GM23338 (cell line): Measurements from ENCODE around the gene SPART.

Experiments used
- CTCF ChIP-seq, 2 experiments: fragments of 200-600 bp in 1 of 2; sonication (generic) in 1 of 2; conservative IDR thresholded peaks; 2 replicates each; pipeline versions ENCODE4 v1.5.1 to v1.6.1; 2016 to 2017; ENCODE audit warnings: antibody characterized with exemption in 2 of 2, low read depth in 2 of 2, mild to moderate bottlenecking in 2 of 2, moderate library complexity in 1 of 2
- EZH2 ChIP-seq: fragments of 200-600 bp; sonication (generic); IDR thresholded peaks from one replicate; pipeline ENCODE4 v1.8.0; 2017; ENCODE audit warnings: antibody characterized with exemption, mild to moderate bottlenecking, low read depth; ENCODE audit not compliant: unreplicated experiment
- EZH2phosphoT487 ChIP-seq: fragments of 200-600 bp; sonication (generic); IDR thresholded peaks from one replicate; pipeline ENCODE4 v1.8.1; 2018; ENCODE audit warnings: antibody characterized with exemption; ENCODE audit not compliant: unreplicated experiment
- NANOG ChIP-seq: IDR thresholded peaks from 2 replicates; pipeline ENCODE4 v1.6.1; 2016; ENCODE audit warnings: antibody characterized with exemption, borderline replicate concordance
- POLR2AphosphoS5 ChIP-seq: IDR thresholded peaks from 2 replicates; pipeline ENCODE4 v1.6.1; 2016; ENCODE audit warnings: antibody characterized with exemption, low read depth
- ZNF114 ChIP-seq: fragments of 250-450 bp; sonication (Bioruptor Pico); IDR thresholded peaks from 2 replicates; pipeline ENCODE4 v1.5.0; 2020; ENCODE audit warnings: mild to moderate bottlenecking, moderate library complexity
- TF ChIP-seq, protein P1 (sequence below): IDR thresholded peaks from one replicate; pipeline ENCODE4 v1.6.1; 2018; ENCODE audit warnings: antibody characterized with exemption; ENCODE audit not compliant: unreplicated experiment
- TF ChIP-seq, protein P2 (sequence below): fragments of 250-450 bp; sonication (Bioruptor Pico); IDR thresholded peaks from 2 replicates; pipeline ENCODE4 v1.5.0; 2020; ENCODE audit warnings: mild to moderate bottlenecking, moderate library complexity

DNA sequence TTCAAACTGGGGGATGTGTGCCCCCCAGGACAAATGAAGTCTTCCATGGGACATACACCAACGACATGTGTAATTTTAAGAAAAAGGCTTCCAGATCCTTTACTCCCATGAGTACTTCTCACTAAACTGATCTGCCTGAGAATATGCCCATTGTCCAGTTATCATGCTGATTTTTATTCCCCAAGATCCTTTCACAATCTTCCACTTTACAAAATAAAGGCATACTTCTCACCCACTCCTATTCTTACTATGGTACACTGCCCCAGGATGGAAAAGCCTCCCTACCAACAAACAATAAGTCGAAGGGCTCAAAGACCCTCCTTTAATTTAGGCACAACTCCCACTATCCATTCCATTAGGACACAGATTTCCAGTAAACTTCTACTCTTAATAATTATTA is 3.5 kb downstream of the SPART start:
- no peak for TF ChIP-seq POLR2AphosphoS5
- no peak for TF ChIP-seq CTCF (conservative IDR thresholded peaks at IDR 0.05; ENCODE audit: low read depth in 2 of 2)
- TF ChIP-seq NANOG: no peak
- no peak for TF ChIP-seq EZH2
- TF ChIP-seq, protein P1, sequence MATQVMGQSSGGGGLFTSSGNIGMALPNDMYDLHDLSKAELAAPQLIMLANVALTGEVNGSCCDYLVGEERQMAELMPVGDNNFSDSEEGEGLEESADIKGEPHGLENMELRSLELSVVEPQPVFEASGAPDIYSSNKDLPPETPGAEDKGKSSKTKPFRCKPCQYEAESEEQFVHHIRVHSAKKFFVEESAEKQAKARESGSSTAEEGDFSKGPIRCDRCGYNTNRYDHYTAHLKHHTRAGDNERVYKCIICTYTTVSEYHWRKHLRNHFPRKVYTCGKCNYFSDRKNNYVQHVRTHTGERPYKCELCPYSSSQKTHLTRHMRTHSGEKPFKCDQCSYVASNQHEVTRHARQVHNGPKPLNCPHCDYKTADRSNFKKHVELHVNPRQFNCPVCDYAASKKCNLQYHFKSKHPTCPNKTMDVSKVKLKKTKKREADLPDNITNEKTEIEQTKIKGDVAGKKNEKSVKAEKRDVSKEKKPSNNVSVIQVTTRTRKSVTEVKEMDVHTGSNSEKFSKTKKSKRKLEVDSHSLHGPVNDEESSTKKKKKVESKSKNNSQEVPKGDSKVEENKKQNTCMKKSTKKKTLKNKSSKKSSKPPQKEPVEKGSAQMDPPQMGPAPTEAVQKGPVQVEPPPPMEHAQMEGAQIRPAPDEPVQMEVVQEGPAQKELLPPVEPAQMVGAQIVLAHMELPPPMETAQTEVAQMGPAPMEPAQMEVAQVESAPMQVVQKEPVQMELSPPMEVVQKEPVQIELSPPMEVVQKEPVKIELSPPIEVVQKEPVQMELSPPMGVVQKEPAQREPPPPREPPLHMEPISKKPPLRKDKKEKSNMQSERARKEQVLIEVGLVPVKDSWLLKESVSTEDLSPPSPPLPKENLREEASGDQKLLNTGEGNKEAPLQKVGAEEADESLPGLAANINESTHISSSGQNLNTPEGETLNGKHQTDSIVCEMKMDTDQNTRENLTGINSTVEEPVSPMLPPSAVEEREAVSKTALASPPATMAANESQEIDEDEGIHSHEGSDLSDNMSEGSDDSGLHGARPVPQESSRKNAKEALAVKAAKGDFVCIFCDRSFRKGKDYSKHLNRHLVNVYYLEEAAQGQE: no peak
- no peak for TF ChIP-seq EZH2phosphoT487
- TF ChIP-seq, protein P2, sequence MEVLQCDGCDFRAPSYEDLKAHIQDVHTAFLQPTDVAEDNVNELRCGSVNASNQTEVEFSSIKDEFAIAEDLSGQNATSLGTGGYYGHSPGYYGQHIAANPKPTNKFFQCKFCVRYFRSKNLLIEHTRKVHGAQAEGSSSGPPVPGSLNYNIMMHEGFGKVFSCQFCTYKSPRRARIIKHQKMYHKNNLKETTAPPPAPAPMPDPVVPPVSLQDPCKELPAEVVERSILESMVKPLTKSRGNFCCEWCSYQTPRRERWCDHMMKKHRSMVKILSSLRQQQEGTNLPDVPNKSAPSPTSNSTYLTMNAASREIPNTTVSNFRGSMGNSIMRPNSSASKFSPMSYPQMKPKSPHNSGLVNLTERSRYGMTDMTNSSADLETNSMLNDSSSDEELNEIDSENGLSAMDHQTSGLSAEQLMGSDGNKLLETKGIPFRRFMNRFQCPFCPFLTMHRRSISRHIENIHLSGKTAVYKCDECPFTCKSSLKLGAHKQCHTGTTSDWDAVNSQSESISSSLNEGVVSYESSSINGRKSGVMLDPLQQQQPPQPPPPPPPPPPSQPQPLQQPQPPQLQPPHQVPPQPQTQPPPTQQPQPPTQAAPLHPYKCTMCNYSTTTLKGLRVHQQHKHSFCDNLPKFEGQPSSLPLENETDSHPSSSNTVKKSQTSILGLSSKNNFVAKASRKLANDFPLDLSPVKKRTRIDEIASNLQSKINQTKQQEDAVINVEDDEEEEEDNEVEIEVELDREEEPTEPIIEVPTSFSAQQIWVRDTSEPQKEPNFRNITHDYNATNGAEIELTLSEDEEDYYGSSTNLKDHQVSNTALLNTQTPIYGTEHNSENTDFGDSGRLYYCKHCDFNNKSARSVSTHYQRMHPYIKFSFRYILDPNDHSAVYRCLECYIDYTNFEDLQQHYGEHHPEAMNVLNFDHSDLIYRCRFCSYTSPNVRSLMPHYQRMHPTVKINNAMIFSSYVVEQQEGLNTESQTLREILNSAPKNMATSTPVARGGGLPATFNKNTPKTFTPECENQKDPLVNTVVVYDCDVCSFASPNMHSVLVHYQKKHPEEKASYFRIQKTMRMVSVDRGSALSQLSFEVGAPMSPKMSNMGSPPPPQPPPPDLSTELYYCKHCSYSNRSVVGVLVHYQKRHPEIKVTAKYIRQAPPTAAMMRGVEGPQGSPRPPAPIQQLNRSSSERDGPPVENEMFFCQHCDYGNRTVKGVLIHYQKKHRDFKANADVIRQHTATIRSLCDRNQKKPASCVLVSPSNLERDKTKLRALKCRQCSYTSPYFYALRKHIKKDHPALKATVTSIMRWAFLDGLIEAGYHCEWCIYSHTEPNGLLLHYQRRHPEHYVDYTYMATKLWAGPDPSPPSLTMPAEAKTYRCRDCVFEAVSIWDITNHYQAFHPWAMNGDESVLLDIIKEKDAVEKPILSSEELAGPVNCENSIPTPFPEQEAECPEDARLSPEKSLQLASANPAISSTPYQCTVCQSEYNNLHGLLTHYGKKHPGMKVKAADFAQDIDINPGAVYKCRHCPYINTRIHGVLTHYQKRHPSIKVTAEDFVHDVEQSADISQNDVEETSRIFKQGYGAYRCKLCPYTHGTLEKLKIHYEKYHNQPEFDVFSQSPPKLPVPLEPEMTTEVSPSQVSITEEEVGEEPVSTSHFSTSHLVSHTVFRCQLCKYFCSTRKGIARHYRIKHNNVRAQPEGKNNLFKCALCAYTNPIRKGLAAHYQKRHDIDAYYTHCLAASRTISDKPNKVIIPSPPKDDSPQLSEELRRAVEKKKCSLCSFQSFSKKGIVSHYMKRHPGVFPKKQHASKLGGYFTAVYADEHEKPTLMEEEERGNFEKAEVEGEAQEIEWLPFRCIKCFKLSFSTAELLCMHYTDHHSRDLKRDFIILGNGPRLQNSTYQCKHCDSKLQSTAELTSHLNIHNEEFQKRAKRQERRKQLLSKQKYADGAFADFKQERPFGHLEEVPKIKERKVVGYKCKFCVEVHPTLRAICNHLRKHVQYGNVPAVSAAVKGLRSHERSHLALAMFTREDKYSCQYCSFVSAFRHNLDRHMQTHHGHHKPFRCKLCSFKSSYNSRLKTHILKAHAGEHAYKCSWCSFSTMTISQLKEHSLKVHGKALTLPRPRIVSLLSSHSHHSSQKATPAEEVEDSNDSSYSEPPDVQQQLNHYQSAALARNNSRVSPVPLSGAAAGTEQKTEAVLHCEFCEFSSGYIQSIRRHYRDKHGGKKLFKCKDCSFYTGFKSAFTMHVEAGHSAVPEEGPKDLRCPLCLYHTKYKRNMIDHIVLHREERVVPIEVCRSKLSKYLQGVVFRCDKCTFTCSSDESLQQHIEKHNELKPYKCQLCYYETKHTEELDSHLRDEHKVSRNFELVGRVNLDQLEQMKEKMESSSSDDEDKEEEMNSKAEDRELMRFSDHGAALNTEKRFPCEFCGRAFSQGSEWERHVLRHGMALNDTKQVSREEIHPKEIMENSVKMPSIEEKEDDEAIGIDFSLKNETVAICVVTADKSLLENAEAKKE (CRISPR knock-in tag): no peak
- no peak for TF ChIP-seq ZNF114
